ENCODE data around the gene SEC14L3. TPM values are rescaled to one million over a fixed set of nuclear protein-coding genes. Genes with fewer than 3 reads are reported as not detected.

The SEC14L3 gene
- total RNA-seq, 4 donors from 2014 or later = not detected

DNA sequence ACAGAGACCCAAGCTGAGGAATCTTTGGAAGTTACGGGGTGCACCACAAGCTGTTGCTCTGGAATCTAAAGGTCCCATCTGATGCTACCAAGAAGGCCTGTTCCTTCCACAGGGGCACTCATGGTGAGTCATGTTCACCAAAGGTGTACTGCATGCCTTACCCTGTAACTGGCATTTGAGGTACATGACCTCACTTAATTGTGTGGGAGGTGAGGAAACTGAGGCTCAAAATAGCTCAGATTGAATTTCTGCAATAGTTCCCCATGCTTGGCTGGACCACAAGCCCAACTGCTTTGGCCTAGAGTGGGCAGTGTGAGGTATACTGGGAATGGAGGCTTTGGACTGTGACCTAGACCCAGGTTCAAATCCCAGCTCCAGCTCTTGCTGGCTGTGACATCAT, 38.0 kb downstream of the SEC14L3 start:
- TF ChIP-seq, protein P1, sequence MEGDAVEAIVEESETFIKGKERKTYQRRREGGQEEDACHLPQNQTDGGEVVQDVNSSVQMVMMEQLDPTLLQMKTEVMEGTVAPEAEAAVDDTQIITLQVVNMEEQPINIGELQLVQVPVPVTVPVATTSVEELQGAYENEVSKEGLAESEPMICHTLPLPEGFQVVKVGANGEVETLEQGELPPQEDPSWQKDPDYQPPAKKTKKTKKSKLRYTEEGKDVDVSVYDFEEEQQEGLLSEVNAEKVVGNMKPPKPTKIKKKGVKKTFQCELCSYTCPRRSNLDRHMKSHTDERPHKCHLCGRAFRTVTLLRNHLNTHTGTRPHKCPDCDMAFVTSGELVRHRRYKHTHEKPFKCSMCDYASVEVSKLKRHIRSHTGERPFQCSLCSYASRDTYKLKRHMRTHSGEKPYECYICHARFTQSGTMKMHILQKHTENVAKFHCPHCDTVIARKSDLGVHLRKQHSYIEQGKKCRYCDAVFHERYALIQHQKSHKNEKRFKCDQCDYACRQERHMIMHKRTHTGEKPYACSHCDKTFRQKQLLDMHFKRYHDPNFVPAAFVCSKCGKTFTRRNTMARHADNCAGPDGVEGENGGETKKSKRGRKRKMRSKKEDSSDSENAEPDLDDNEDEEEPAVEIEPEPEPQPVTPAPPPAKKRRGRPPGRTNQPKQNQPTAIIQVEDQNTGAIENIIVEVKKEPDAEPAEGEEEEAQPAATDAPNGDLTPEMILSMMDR (IDR thresholded peaks at IDR 0.05; ENCODE audit: low read depth) = no peak

DNA sequence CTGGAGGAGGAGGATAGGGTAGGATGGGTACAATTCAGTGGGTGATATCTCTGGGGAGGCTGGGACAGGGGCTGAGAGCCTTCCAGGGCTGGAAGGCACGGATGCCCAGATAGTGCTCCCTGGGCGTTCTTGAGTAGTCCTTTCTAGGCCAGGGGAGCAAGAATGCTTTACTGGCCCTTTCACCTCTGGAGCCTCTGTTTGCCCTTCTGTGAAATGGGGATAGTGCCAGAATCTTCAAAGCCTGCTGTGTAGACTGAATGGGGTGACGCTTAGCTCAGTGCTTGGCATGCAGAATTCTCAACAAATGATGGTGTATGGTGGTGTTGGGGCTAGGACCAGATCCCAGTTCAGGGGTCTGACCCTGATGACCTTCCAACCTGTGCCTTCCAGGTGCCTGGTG, 38.6 kb downstream of the SEC14L3 start:
- TF ChIP-seq, protein P1 (IDR thresholded peaks at IDR 0.05; ENCODE audit: low read depth) = no peak

DNA sequence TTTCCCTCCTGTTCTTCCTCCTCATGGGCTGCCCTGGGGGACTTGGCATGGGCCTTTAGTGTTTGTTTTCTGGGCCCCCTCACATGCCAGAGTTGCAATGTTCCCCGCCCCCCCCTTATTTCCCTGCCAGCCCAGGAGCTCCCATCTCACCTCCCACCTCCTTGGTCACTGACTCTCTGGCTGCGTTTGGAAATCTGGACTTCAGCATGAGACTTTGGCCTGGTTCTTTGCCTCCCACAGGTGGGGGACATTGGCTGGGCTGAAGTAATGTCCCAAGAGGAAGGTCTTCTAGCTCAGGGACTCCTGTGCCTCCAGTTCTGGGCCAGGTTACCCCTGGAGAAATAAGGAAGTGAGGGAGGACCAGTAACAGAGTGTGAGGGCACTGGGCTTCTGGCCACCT, 39.3 kb downstream of the SEC14L3 start:
- TF ChIP-seq, protein P1 (IDR thresholded peaks at IDR 0.05; ENCODE audit: low read depth) = no peak

DNA sequence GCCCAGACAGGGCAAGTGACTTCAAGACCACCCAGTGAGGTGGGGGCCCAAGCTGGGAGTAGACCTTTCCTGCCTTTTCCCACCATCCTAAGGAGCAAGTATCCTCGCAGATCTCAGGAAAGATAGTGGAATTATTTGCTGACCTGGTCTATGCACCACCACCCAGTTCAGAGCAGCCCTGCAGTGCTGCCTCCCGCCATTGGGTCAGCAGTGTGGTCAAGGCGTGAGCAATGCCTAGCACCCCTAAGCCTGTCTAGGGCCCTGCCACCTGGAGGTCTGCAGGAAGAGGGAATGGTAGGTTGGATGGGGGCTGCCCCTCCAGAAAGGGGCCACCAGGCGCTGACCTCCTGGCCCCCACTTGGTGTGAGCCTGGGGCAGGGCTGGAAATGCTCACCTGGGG, 39.7 kb downstream of the SEC14L3 start:
- TF ChIP-seq, protein P1 (IDR thresholded peaks at IDR 0.05; ENCODE audit: low read depth) = no peak

DNA sequence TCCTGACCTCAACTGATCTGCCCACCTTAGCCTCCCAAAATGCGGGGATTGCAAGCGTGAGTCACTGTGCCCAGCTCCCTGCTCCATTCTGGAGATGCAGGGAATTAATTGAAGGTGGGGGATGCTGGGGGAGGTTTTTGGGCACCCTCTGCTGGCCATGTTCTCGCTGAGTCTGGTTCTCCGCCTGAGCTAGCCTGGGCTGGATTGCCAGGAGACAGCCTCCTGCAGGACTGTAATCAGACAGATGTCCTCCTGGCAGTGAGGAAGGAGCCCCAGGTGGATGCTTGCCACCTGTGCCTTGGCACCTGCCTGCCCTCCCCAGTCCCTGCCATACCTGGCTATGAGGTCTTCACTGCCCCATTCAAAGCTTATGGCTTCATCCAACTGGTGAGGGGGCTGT, 40.9 kb downstream of the SEC14L3 start:
- TF ChIP-seq, protein P1 (IDR thresholded peaks at IDR 0.05; ENCODE audit: low read depth) = no peak

DNA sequence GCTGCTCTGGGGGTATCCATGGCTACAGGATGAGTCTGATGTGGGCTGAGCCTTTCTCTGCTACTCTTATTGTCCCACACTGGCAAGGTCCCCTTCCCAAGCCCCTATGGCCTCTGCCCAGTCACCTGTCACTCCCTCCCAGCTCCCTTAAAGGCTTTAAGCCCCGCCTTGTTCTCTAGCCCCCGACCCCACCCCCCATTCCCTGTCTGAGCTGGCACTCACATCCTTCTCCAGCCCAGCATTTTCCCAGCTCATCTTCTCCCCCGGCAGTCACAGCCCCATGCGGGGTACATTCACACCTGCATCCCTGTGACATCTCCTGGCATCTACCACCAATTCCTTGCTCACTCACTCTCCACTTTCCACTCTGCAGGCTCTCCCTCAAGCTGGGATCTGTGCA, 41.9 kb downstream of the SEC14L3 start:
- TF ChIP-seq, protein P1 (IDR thresholded peaks at IDR 0.05; ENCODE audit: low read depth) = no peak

DNA sequence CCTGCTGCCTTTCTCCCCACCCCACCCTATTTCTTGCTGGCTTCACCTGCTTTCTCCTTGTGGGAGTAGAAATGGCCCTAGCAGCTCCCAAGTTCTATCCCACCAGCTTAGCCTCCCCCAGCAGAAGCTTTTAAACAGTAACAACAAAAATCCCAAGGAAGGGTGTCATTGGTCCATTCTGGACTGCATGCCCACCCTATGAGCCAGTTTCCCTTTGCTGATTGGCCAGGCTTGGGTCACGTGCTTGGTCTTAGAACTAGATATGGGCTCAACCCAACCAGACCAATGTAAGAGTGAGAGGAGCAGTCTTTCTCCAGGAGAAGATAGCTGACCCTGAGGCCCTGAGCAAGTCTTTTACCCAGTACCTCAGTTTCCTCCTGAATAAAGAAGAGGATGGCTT, 43.9 kb downstream of the SEC14L3 start:
- TF ChIP-seq, protein P1 (IDR thresholded peaks at IDR 0.05; ENCODE audit: low read depth) = no peak
